M059J (cell line): Measurements from ENCODE around the gene GIT2. TPM values are rescaled to one million over a fixed set of nuclear protein-coding genes. Genes with fewer than 3 reads are reported as not detected.
"Not testable (repeated sequence)": the region's sequence is repeated elsewhere in the genome, so short reads cannot be mapped to it uniquely, and the experiment has no call there.

Experiments used
- DNase-seq: peaks from one replicate; pipeline ENCODE4 v3.0.0-alpha.2; 2012; ENCODE audit warnings: low read depth
- total RNA-seq: library from RNA; depleted of rRNA; stranded (reverse); fragments of >200 nt; shearing (Covaris generic); gene quantifications from 2 replicates; pipeline ENCODE4 v1.2.3, GENCODE V29; 2014; rRNA removed

GIT2 gene
- total RNA-seq, 1 experiment from 2014 or later = 33.7 TPM

- no peak for DNase-seq
These were observed 103.4 kb downstream of the GIT2 start for GRCh38 chr12:109892748-109893147.

GRCh38 chr12:109892165-109892715 lies 103.9 kb downstream of the GIT2 start:
- no peak for DNase-seq

- DNase-seq = not testable (repeated sequence)
These were observed 104.4 kb downstream of the GIT2 start for GRCh38 chr12:109891731-109892130.

GRCh38 chr12:109890620-109891170 lies 105.5 kb downstream of the GIT2 start:
- peak; percentile 12 for DNase-seq

GRCh38 chr12:109888179-109889020 lies 107.8 kb downstream of the GIT2 start:
- DNase-seq = peak; percentile 90

- no peak for DNase-seq
These were observed 110.6 kb downstream of the GIT2 start for GRCh38 chr12:109885616-109886015.

GRCh38 chr12:109883461-109883860 lies 112.7 kb downstream of the GIT2 start:
- DNase-seq = no peak

GRCh38 chr12:109881752-109882151 lies 114.4 kb downstream of the GIT2 start:
- no peak for DNase-seq

- no peak for DNase-seq
These were observed 115.2 kb downstream of the GIT2 start for GRCh38 chr12:109880938-109881337.

GRCh38 chr12:109880043-109880931 lies 115.9 kb downstream of the GIT2 start, which contains the start of gene GLTP:
Gene GLTP, minus strand, starts transcription at chr12:109880541. Its CDS starts 167 bp downstream, at chr12:109880374.
- DNase-seq = peak; percentile 80

Other genes with a start within 250 kb of the GIT2 start
- gene TRPV4, start 163.0 kb downstream of the GIT2 start, total RNA-seq = 0.44 and 0.81 TPM in 2 replicates
- gene GLTP, start 115.8 kb downstream of the GIT2 start, total RNA-seq = 44.3 and 53.9 TPM in 2 replicates
- 12.7 and 13.8 TPM in 2 replicates for gene TCHP, start 96.1 kb downstream of the GIT2 start, total RNA-seq
- gene ANKRD13A, start 3.1 kb upstream of the GIT2 start, total RNA-seq = 156 and 291 TPM in 2 replicates
- gene C12orf76, start 52.2 kb upstream of the GIT2 start, total RNA-seq = 5.4 and 12.5 TPM in 2 replicates
- 15.9 and 17.2 TPM in 2 replicates for gene IFT81, start 128.0 kb upstream of the GIT2 start, total RNA-seq